AG09319 (cell line): ENCODE results near the gene NFKBIE.

Experiments
- DNase-seq: peaks from one replicate; pipeline ENCODE4 v3.0.0-alpha.2; 2010; ENCODE audit warnings: low read depth; ENCODE audit errors: extremely low read depth
- CTCF ChIP-seq: IDR thresholded peaks from 2 replicates; pipeline ENCODE4 v1.5.1; 2011; ENCODE audit warnings: low read depth, mild to moderate bottlenecking, inconsistent platforms, low read length, moderate library complexity

The NFKBIE gene

GRCh38 chr6:44285552-44286284 lies 20.4 kb upstream of the NFKBIE start:
- no peak for TF ChIP-seq CTCF
- DNase-seq, result no peak

GRCh38 chr6:44284867-44285266 lies 19.5 kb upstream of the NFKBIE start:
- no peak for DNase-seq

GRCh38 chr6:44284121-44284520 lies 18.8 kb upstream of the NFKBIE start:
- TF ChIP-seq CTCF, result no peak

More at GRCh38 chr6:44284867-44285266, 19.5 kb upstream of the NFKBIE start:
- no peak for TF ChIP-seq CTCF

GRCh38 chr6:44278774-44279697 lies 13.7 kb upstream of the NFKBIE start:
- DNase-seq, result no peak
- no peak for TF ChIP-seq CTCF

More at GRCh38 chr6:44284121-44284520, 18.8 kb upstream of the NFKBIE start:
- no peak for DNase-seq

GRCh38 chr6:44278315-44278714 lies 13.0 kb upstream of the NFKBIE start:
- DNase-seq, result no peak
- TF ChIP-seq CTCF, result no peak

- DNase-seq, result no peak
- TF ChIP-seq CTCF, result no peak
These were observed 12.4 kb upstream of the NFKBIE start for GRCh38 chr6:44277763-44278162.
